Activated T-helper 1 cell treated with Interleukin-2 at 50 U/mL for 16 hours (primary cell): ENCODE results near the gene KCNS3.

Experiments used
- DNase-seq: peaks from one replicate; pipeline ENCODE4 v3.0.0-alpha.2; 2020; ENCODE audit warnings: low read depth

Gene KCNS3

GRCh38 chr2:17878281-17879136 lies at the start of gene KCNS3:
KCNS3 (plus strand) TSS chr2:17878667; CDS start chr2:17931009, 52,342 bp downstream.
- no peak for DNase-seq

GRCh38 chr2:17830053-17831034 lies 48.1 kb upstream of the KCNS3 start:
- no peak for DNase-seq

GRCh38 chr2:17835516-17835915 lies 43.0 kb upstream of the KCNS3 start:
- DNase-seq = no peak

- no peak for DNase-seq
Measured at GRCh38 chr2:17839959-17840358, 38.5 kb upstream of the KCNS3 start.

GRCh38 chr2:17843457-17843856 lies 35.0 kb upstream of the KCNS3 start:
- no peak for DNase-seq

- no peak for DNase-seq
Measured at GRCh38 chr2:17845806-17846205, 32.7 kb upstream of the KCNS3 start.

- DNase-seq = no peak
Measured at GRCh38 chr2:17846676-17847075, 31.8 kb upstream of the KCNS3 start.

GRCh38 chr2:17847236-17847635 lies 31.2 kb upstream of the KCNS3 start:
- DNase-seq = no peak

GRCh38 chr2:17849275-17849674 lies 29.2 kb upstream of the KCNS3 start:
- no peak for DNase-seq

GRCh38 chr2:17850151-17850550 lies 28.3 kb upstream of the KCNS3 start:
- DNase-seq = no peak

- no peak for DNase-seq
Measured at GRCh38 chr2:17851731-17852585, 26.5 kb upstream of the KCNS3 start.

GRCh38 chr2:17853799-17854198 lies 24.7 kb upstream of the KCNS3 start:
- no peak for DNase-seq

GRCh38 chr2:17857021-17857420 lies 21.4 kb upstream of the KCNS3 start:
- DNase-seq = no peak

GRCh38 chr2:17858064-17858463 lies 20.4 kb upstream of the KCNS3 start:
- DNase-seq = no peak

- no peak for DNase-seq
Measured at GRCh38 chr2:17863539-17863938, 14.9 kb upstream of the KCNS3 start.

- DNase-seq = no peak
Measured at GRCh38 chr2:17864676-17865075, 13.8 kb upstream of the KCNS3 start.

GRCh38 chr2:17867133-17867532 lies 11.3 kb upstream of the KCNS3 start:
- DNase-seq = no peak

- DNase-seq = no peak
Measured at GRCh38 chr2:17869128-17869527, 9.3 kb upstream of the KCNS3 start.

GRCh38 chr2:17871639-17872038 lies 6.8 kb upstream of the KCNS3 start:
- DNase-seq = no peak

GRCh38 chr2:17873021-17873420 lies 5.4 kb upstream of the KCNS3 start:
- DNase-seq = no peak

GRCh38 chr2:17876590-17876989 lies 1.9 kb upstream of the KCNS3 start:
- DNase-seq = no peak

GRCh38 chr2:17877811-17878280 lies 621 bp upstream of the KCNS3 start:
- no peak for DNase-seq
